ENCODE results near the gene RPS29.
"Not testable (repeated sequence)": the region's sequence is repeated elsewhere in the genome, so short reads cannot be mapped to it uniquely, and the experiment has no call there.

RPS29 gene

GRCh38 chr14:49615776-49616175 is 29.6 kb upstream of the RPS29 start:
- H3K4me1 Mint-ChIP-seq: peaks cover 13% of the 10 kb centered on the region
- ATAC-seq (no peak), DNase-seq (ENCODE audit: low spot score in 2 of 2) (no peak)
- peaks cover 91% of the 10 kb centered on the region for H3K36me3 Mint-ChIP-seq
- no peak overlapping the region for H3K4me3 Mint-ChIP-seq
- H3K9me3 Mint-ChIP-seq: no peaks in the 10 kb centered on the region
- H3K27ac Mint-ChIP-seq: peak overlapping the region; percentile 74

- ATAC-seq (no peak), DNase-seq (ENCODE audit: low spot score in 2 of 2) (no peak)
- Mint-ChIP-seq H3K4me1 (peaks cover 12% of the 10 kb centered on the region), H3K36me3 (peaks cover 88% of the 10 kb centered on the region), H3K4me3 (no peak overlapping the region), H3K27ac (no peak overlapping the region), H3K9me3 (no peaks in the 10 kb centered on the region)
These were observed 28.0 kb upstream of the RPS29 start for GRCh38 chr14:49614196-49614595.

GRCh38 chr14:49612671-49613070 is 26.5 kb upstream of the RPS29 start:
- DNase-seq (ENCODE audit: low spot score in 2 of 2) (no peak), ATAC-seq (no peak)
- Mint-ChIP-seq H3K36me3 (peaks cover 88% of the 10 kb centered on the region), H3K27ac (no peak overlapping the region), H3K4me3 (no peak overlapping the region), H3K9me3 (no peaks in the 10 kb centered on the region), H3K4me1 (no peaks in the 10 kb centered on the region)

GRCh38 chr14:49612251-49612650 is 26.1 kb upstream of the RPS29 start:
- H3K9me3 Mint-ChIP-seq: no peaks in the 10 kb centered on the region
- H3K4me3 Mint-ChIP-seq: no peak overlapping the region
- no peak overlapping the region for H3K27ac Mint-ChIP-seq
- ATAC-seq: no peak
- DNase-seq (ENCODE audit: low spot score in 2 of 2): no peak
- no peaks in the 10 kb centered on the region for H3K4me1 Mint-ChIP-seq
- H3K36me3 Mint-ChIP-seq: peaks cover 88% of the 10 kb centered on the region

- no peak for DNase-seq (ENCODE audit: low spot score in 2 of 2)
- H3K27ac Mint-ChIP-seq: no peak overlapping the region
- no peaks in the 10 kb centered on the region for H3K9me3 Mint-ChIP-seq
- no peak for ATAC-seq
- peaks cover 89% of the 10 kb centered on the region for H3K36me3 Mint-ChIP-seq
- peaks cover 10% of the 10 kb centered on the region for H3K4me1 Mint-ChIP-seq
- no peak overlapping the region for H3K4me3 Mint-ChIP-seq
These were observed 21.4 kb upstream of the RPS29 start for GRCh38 chr14:49607583-49607982.

- ATAC-seq (peak; percentile 93), DNase-seq (ENCODE audit: low spot score in 2 of 2) (peak; percentile 93 to 97)
- peak within 1 kb of the TSS; percentile 96 for H3K4me3 Mint-ChIP-seq
- H3K36me3 Mint-ChIP-seq: peaks cover 53% of the 10 kb centered on the region
- H3K4me1 Mint-ChIP-seq: peaks cover 17% of the 10 kb centered on the region
- peak within 1 kb of the TSS; percentile 99 for H3K27ac Mint-ChIP-seq
- no peaks in the 10 kb centered on the region for H3K9me3 Mint-ChIP-seq
These were observed 12.5 kb upstream of the RPS29 start, which contains the start of gene LRR1 for GRCh38 chr14:49598485-49599300. Gene LRR1 (plus strand): TSS chr14:49598940. CDS start chr14:49599021, 81 bp downstream.

- DNase-seq (ENCODE audit: low spot score in 2 of 2): no peak
- Mint-ChIP-seq H3K36me3 (peaks cover 48% of the 10 kb centered on the region), H3K4me1 (peaks cover 17% of the 10 kb centered on the region), H3K9me3 (no peaks in the 10 kb centered on the region), H3K27ac (peak overlapping the region; percentile 99), H3K4me3 (peak overlapping the region; percentile 96)
- peak; percentile 9 for ATAC-seq
These were observed 12.0 kb upstream of the RPS29 start for GRCh38 chr14:49598189-49598484.

- no peak for DNase-seq (ENCODE audit: low spot score in 2 of 2)
- Mint-ChIP-seq H3K4me1 (peaks cover 9% of the 10 kb centered on the region), H3K36me3 (peaks cover 18% of the 10 kb centered on the region), H3K27ac (no peak overlapping the region), H3K9me3 (no peaks in the 10 kb centered on the region), H3K4me3 (no peak overlapping the region)
- ATAC-seq: no peak
These were observed 8.3 kb upstream of the RPS29 start for GRCh38 chr14:49594347-49595091.

GRCh38 chr14:49593016-49593415 is 6.8 kb upstream of the RPS29 start:
- DNase-seq (ENCODE audit: low spot score in 2 of 2) (no peak), ATAC-seq (no peak)
- H3K4me1 Mint-ChIP-seq: peaks cover 9% of the 10 kb centered on the region
- no peaks in the 10 kb centered on the region for H3K9me3 Mint-ChIP-seq
- H3K36me3 Mint-ChIP-seq: peaks cover 3% of the 10 kb centered on the region
- H3K4me3 Mint-ChIP-seq: no peak overlapping the region
- H3K27ac Mint-ChIP-seq: no peak overlapping the region

GRCh38 chr14:49589387-49589786 is 3.2 kb upstream of the RPS29 start:
- no peak overlapping the region for H3K27ac Mint-ChIP-seq
- H3K4me3 Mint-ChIP-seq: no peak overlapping the region
- no peaks in the 10 kb centered on the region for H3K9me3 Mint-ChIP-seq
- peaks cover 13% of the 10 kb centered on the region for H3K4me1 Mint-ChIP-seq
- DNase-seq (ENCODE audit: low spot score in 2 of 2) (no peak), ATAC-seq (no peak)
- peaks cover 29% of the 10 kb centered on the region for H3K36me3 Mint-ChIP-seq

GRCh38 chr14:49586673-49587460 is 687 bp upstream of the RPS29 start:
- Mint-ChIP-seq H3K27ac (peak overlapping the region; percentile 100), H3K4me3 (peak overlapping the region; percentile 94), H3K36me3 (peaks cover 54% of the 10 kb centered on the region), H3K9me3 (no peaks in the 10 kb centered on the region), H3K4me1 (peaks cover 35% of the 10 kb centered on the region)
- DNase-seq (ENCODE audit: low spot score in 2 of 2) (peak; percentile 39 to 83), ATAC-seq (peak; percentile 56)

GRCh38 chr14:49584981-49585640 is 1.1 kb downstream of the RPS29 start:
- ATAC-seq, H3K9me3 Mint-ChIP-seq: not testable (repeated sequence)
- Mint-ChIP-seq H3K36me3 (peaks cover 68% of the 10 kb centered on the region), H3K4me3 (peak overlapping the region; percentile 94), H3K4me1 (peaks cover 49% of the 10 kb centered on the region), H3K27ac (peak overlapping the region; percentile 100)
- DNase-seq (ENCODE audit: low spot score in 2 of 2): peak in 1 of 2 donors; percentile 59

- Mint-ChIP-seq H3K36me3 (peaks cover 72% of the 10 kb centered on the region), H3K4me3 (peak overlapping the region; percentile 94), H3K27ac (peak overlapping the region; percentile 100), H3K4me1 (peaks cover 57% of the 10 kb centered on the region), H3K9me3 (no peaks in the 10 kb centered on the region)
- DNase-seq (ENCODE audit: low spot score in 2 of 2) (no peak), ATAC-seq (no peak)
These were observed 2.1 kb downstream of the RPS29 start for GRCh38 chr14:49584058-49584457.

- H3K4me1 Mint-ChIP-seq: peaks cover 57% of the 10 kb centered on the region
These were observed 2.6 kb downstream of the RPS29 start for GRCh38 chr14:49583629-49584028.

More at GRCh38 chr14:49583629-49584028, 2.6 kb downstream of the RPS29 start:
- ATAC-seq (no peak), DNase-seq (ENCODE audit: low spot score in 2 of 2) (no peak)
- H3K36me3 Mint-ChIP-seq: peaks cover 77% of the 10 kb centered on the region
- peak overlapping the region; percentile 94 for H3K4me3 Mint-ChIP-seq
- H3K9me3 Mint-ChIP-seq: no peaks in the 10 kb centered on the region
- H3K27ac Mint-ChIP-seq: peak overlapping the region; percentile 100
